K562 (cell line): ENCODE measurements around the gene NAV2. TPM values are rescaled to one million over a fixed set of nuclear protein-coding genes. Genes with fewer than 3 reads are reported as not detected.

Experiments used
- BRD9 ChIP-seq: fragments of 450-650 bp; IDR thresholded peaks from 2 replicates; pipeline ENCODE4 v1.6.1; 2018; ENCODE audit warnings: low read depth; ENCODE audit not compliant: partially characterized antibody
- ERF ChIP-seq: fragments of 450-650 bp; formaldehyde crosslinking; IDR thresholded peaks from 2 replicates; pipeline ENCODE4 v1.4.0; 2020; ENCODE audit warnings: mild to moderate bottlenecking, mixed read lengths
- ETV1 ChIP-seq: fragments of 450-650 bp; conservative IDR thresholded peaks from 2 replicates; pipeline ENCODE4 v1.6.1; 2016; ENCODE audit warnings: missing genetic modification characterization, control low read depth, low read depth, missing compliant biosample characterization
- GTF2A2 ChIP-seq: IDR thresholded peaks from 2 replicates; pipeline ENCODE4 v1.6.1; 2016; ENCODE audit warnings: mild to moderate bottlenecking, missing genetic modification characterization, missing compliant biosample characterization
- KAT7 ChIP-seq: sonication (generic); formaldehyde crosslinking; IDR thresholded peaks from 2 replicates; pipeline ENCODE4 v1.8.0; 2022; ENCODE audit warnings: missing genetic modification reagents, mild to moderate bottlenecking, borderline replicate concordance
- KHSRP ChIP-seq: fragments of 450-650 bp; IDR thresholded peaks from 2 replicates; pipeline ENCODE4 v1.6.1; 2017
- NR2C2 ChIP-seq, 2 experiments: fragments of 200-800 bp in 1 of 2; sonication (Bioruptor generic) in 1 of 2; sonication (generic) in 1 of 2; formaldehyde crosslinking in 1 of 2; IDR thresholded peaks; 2 replicates each; pipeline versions ENCODE4 v1.6.1 to v1.8.0; 2016 to 2022; ENCODE audit warnings: mild to moderate bottlenecking in 1 of 2, missing compliant biosample characterization in 1 of 2, missing genetic modification characterization in 1 of 2, missing genetic modification reagents in 1 of 2
- PRPF4 ChIP-seq: fragments of 200-400 bp; formaldehyde crosslinking; IDR thresholded peaks from one replicate; pipeline ENCODE4 v1.6.1; 2017; ENCODE audit warnings: low read length, low read depth, mild to moderate bottlenecking; ENCODE audit not compliant: insufficient read depth, poor library complexity, severe bottlenecking
- RAD21 ChIP-seq, 2 experiments: fragments of 250-450 bp in 1 of 2; fragments of 450-650 bp in 1 of 2; sonication (Bioruptor Pico) in 1 of 2; formaldehyde crosslinking in 1 of 2; IDR thresholded peaks in 1 of 2; conservative IDR thresholded peaks in 1 of 2; 2 replicates each; pipeline versions ENCODE4 v1.4.0 to v1.8.0; 2020 to 2022; ENCODE audit warnings: mild to moderate bottlenecking in 2 of 2, moderate library complexity in 1 of 2
- RBM25 ChIP-seq: fragments of 200-400 bp; formaldehyde crosslinking; IDR thresholded peaks from 2 replicates; pipeline ENCODE4 v1.6.1; 2018; ENCODE audit warnings: low read length, low read depth, moderate library complexity; ENCODE audit not compliant: severe bottlenecking
- ZBED1 ChIP-seq: IDR thresholded peaks from 2 replicates; pipeline ENCODE4 v1.6.1; 2014
- ZNF263 ChIP-seq: sonication (generic); formaldehyde crosslinking; IDR thresholded peaks from 2 replicates; pipeline ENCODE4 v1.8.0; 2022; ENCODE audit warnings: mild to moderate bottlenecking, missing genetic modification reagents, borderline replicate concordance
- ZNF561 ChIP-seq: fragments of 450-650 bp; formaldehyde crosslinking; conservative IDR thresholded peaks from 2 replicates; pipeline ENCODE4 v1.4.0; 2020; ENCODE audit warnings: mild to moderate bottlenecking, moderate library complexity
- polyA plus RNA-seq, 8 experiments: library from polyadenylated mRNA; depleted of rRNA in 4 of 8; stranded (reverse) in 5 of 8; unstranded in 3 of 8; fragments of >200 nt; fragmentation: Nextera tagmentation in 2 of 8; fragmentation: Illumina TruSeq in 1 of 8; extraction: Ambion mirVana in 2 of 8; extraction: Trizol in 1 of 8; gene quantifications; 2 replicates each; pipeline versions ENCODE4 v1.2.1 to v1.2.3, GENCODE V29; 2011 to 2014; ENCODE audit warnings: inconsistent platforms in 1 of 8, missing spikeins in 1 of 8
- total RNA-seq, 7 experiments: library from RNA; depleted of rRNA in 6 of 7; stranded (reverse); fragments of >200 nt in 6 of 7; fragmentation: Illumina TruSeq in 2 of 7; extraction: Trizol in 2 of 7; gene quantifications; 2 replicates each; pipeline versions ENCODE4 v1.2.1 to v1.2.3, GENCODE V29; 2011 to 2021; ENCODE audit warnings: low replicate concordance in 1 of 7
- TF ChIP-seq, protein P1 (sequence below), 2 experiments: fragments of 150-350 bp in 1 of 2; IDR thresholded peaks; 2 replicates each; pipeline ENCODE4 v1.6.1; 2012 to 2016; ENCODE audit warnings: low read depth in 2 of 2, low read length in 2 of 2, mild to moderate bottlenecking in 1 of 2, moderate library complexity in 1 of 2
- TF ChIP-seq, protein P2 (sequence below): sonication (generic); formaldehyde crosslinking; IDR thresholded peaks from 2 replicates; pipeline ENCODE4 v1.9.0; 2022; ENCODE audit warnings: mild to moderate bottlenecking, missing genetic modification reagents
- TF ChIP-seq, protein P3 (sequence below): fragments of 450-650 bp; IDR thresholded peaks from 2 replicates; pipeline ENCODE4 v1.6.1; 2016; ENCODE audit warnings: missing biosample characterization, missing genetic modification characterization
- TF ChIP-seq, protein P4 (sequence below): fragments of 200-800 bp; sonication (Bioruptor generic); IDR thresholded peaks from 2 replicates; pipeline ENCODE4 v1.6.1; 2017; ENCODE audit warnings: missing genetic modification characterization, missing compliant biosample characterization

Gene NAV2
- total and polyA plus RNA-seq, 9 of the 15 experiments (the other 6 are each of a cell fraction or from before 2014, with no cell fraction given) = 0.03 to 0.35 (median 0.05) TPM

DNA sequence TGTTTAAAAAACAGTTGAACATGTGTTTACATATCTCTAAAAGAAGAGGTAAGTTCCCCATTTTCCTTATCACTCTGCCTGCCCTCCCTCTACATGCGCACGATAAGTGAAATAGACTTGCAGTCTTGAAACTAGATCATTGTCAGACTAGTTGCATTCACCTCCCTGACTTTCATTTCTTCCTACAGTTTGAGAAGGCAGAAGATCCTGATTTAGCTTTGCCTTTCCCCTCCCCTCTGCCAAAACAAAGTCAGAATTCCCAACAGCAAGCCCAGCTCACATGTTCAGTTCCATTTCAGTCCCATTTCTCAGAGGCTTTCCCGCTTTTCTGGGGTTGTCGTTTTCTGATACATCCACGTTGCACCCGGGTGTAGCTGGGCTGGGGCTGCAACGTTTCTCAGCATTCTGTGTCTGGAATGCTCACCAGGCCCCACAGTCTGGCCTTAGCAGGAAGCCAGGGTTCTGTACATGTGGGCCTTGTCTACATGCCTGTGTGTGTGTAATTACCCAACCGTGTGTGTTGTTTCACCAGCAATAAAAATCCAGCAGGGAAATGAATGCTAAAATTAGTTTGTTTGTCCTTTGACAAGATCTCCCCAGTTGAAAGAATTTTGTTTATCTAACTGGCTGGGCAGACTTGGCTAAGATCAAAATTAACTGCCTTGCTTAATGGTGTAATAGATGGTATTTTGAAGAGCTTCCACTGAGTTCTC, 268.5 kb downstream of the NAV2 start (continued):
- TF ChIP-seq, protein P1, sequence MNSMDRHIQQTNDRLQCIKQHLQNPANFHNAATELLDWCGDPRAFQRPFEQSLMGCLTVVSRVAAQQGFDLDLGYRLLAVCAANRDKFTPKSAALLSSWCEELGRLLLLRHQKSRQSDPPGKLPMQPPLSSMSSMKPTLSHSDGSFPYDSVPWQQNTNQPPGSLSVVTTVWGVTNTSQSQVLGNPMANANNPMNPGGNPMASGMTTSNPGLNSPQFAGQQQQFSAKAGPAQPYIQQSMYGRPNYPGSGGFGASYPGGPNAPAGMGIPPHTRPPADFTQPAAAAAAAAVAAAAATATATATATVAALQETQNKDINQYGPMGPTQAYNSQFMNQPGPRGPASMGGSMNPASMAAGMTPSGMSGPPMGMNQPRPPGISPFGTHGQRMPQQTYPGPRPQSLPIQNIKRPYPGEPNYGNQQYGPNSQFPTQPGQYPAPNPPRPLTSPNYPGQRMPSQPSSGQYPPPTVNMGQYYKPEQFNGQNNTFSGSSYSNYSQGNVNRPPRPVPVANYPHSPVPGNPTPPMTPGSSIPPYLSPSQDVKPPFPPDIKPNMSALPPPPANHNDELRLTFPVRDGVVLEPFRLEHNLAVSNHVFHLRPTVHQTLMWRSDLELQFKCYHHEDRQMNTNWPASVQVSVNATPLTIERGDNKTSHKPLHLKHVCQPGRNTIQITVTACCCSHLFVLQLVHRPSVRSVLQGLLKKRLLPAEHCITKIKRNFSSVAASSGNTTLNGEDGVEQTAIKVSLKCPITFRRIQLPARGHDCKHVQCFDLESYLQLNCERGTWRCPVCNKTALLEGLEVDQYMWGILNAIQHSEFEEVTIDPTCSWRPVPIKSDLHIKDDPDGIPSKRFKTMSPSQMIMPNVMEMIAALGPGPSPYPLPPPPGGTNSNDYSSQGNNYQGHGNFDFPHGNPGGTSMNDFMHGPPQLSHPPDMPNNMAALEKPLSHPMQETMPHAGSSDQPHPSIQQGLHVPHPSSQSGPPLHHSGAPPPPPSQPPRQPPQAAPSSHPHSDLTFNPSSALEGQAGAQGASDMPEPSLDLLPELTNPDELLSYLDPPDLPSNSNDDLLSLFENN (IDR thresholded peaks at IDR 0.05; ENCODE audit: low read depth in 2 of 2, low read length in 2 of 2) = no peak
- TF ChIP-seq KHSRP (no peak), RAD21 (CRISPR knock-in tag; conservative IDR thresholded peaks at IDR 0.05 in 1 of 2, IDR thresholded peaks at IDR 0.05 in 1 of 2) (peak; percentile 18 to 26; a peak in 2 of 4 replicates), KAT7 (no peak), RBM25 (no peak), BRD9 (peak; percentile 81), ZNF561 (CRISPR knock-in tag) (no peak), GTF2A2 (no peak), ERF (CRISPR knock-in tag) (0 out of 2 replicates have a peak, but pooled peaks have one; percentile 54), NR2C2 (CRISPR knock-in tag; IDR thresholded peaks at IDR 0.05) (no peak), NR2C2 (tag; IDR thresholded peaks at IDR 0.05) (no peak; the same call in 1 of the 2 replicates), PRPF4 (no peak), ZBED1 (no peak), ZNF263 (CRISPR knock-in tag) (no peak), ETV1 (tag) (no peak)
- TF ChIP-seq, protein P2, sequence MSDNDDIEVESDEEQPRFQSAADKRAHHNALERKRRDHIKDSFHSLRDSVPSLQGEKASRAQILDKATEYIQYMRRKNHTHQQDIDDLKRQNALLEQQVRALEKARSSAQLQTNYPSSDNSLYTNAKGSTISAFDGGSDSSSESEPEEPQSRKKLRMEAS (CRISPR knock-in tag) = 0 out of 2 replicates have a peak, but pooled peaks have one; percentile 19
- TF ChIP-seq, protein P3, sequence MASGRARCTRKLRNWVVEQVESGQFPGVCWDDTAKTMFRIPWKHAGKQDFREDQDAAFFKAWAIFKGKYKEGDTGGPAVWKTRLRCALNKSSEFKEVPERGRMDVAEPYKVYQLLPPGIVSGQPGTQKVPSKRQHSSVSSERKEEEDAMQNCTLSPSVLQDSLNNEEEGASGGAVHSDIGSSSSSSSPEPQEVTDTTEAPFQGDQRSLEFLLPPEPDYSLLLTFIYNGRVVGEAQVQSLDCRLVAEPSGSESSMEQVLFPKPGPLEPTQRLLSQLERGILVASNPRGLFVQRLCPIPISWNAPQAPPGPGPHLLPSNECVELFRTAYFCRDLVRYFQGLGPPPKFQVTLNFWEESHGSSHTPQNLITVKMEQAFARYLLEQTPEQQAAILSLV = peak; percentile 63; the same call in 1 of the 2 replicates
- TF ChIP-seq, protein P4, sequence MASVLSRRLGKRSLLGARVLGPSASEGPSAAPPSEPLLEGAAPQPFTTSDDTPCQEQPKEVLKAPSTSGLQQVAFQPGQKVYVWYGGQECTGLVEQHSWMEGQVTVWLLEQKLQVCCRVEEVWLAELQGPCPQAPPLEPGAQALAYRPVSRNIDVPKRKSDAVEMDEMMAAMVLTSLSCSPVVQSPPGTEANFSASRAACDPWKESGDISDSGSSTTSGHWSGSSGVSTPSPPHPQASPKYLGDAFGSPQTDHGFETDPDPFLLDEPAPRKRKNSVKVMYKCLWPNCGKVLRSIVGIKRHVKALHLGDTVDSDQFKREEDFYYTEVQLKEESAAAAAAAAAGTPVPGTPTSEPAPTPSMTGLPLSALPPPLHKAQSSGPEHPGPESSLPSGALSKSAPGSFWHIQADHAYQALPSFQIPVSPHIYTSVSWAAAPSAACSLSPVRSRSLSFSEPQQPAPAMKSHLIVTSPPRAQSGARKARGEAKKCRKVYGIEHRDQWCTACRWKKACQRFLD (CRISPR knock-in tag) = peak; percentile 55; the same call in 1 of the 2 replicates
